KBM-7 (cell line): ENCODE data around the gene C6orf62.
"Not testable (repeated sequence)": the region's sequence is repeated elsewhere in the genome, so short reads cannot be mapped to it uniquely, and the experiment has no call there.

Source experiments
- DNase-seq: peaks from one replicate; pipeline ENCODE4 v3.0.0-alpha.2; 2015
- in situ Hi-C: fragments of 300-500 bp; cut with MboI; formaldehyde crosslinking; loops from 2 replicates; pipeline ENCODE4 v1.14.3; 2020; ENCODE audit warnings: low sequenced_read_pairs, low pct_unique_long_range_greater_than_20kb, mixed read lengths

C6orf62 gene

GRCh38 chr6:24680582-24680981, 38.4 kb downstream of the C6orf62 start:
- no peak for DNase-seq
- in situ Hi-C loops = no loop called here

- in situ Hi-C loops, DNase-seq: not testable (repeated sequence)
These were observed 40.1 kb downstream of the C6orf62 start for GRCh38 chr6:24678792-24679352.

- in situ Hi-C loops = no loop called here
- peak; percentile 10 for DNase-seq
These were observed 45.3 kb downstream of the C6orf62 start for GRCh38 chr6:24673625-24674024.

DNA sequence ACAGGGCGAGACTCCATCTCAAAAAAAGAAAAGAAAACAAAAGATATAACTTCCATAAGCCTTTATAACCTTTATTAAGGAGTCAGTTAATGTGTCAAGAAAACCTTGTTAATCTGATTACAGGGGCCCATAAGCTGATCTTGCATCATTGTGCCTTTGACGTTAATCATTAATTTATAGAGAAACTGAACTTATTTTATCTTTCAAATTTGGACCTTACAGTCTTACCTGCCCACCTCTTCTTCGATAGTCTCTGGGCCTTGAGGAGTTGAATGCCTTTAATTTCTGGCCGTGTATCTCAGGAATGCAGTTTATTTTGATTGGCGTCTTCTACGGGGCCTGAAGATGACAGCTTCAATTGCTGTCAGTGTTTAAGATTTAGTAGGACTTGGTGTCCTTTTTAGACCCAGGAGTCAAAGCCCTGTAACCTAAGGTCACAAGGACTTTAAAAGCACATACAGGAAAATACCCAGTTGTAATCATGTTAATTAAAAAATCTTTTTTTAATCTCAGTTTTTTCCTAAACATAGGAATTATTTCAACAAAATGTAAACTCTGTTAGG, 46.3 kb downstream of the C6orf62 start:
- no peak for DNase-seq

DNA sequence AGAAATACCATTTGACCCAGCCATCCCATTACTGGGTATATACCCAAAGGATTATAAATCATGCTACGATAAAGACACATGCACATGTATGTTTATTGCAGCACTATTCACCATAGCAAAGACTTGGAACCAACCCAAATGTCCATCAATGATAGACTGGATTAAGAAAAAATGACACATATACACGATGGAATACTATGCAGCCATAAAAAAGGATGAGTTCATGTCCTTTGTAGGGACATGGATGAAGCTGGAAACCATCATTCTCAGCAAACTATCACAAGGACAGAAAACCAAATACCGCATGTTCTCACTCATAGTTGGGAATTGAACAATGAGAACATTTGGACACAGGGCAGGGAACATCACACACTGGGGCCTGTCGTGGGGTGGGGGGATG, 47.9 kb downstream of the C6orf62 start:
- in situ Hi-C loops, DNase-seq: not testable (repeated sequence)

More for the DNA sequence above, 46.3 kb downstream of the C6orf62 start:
- in situ Hi-C loops = no loop called here

DNA sequence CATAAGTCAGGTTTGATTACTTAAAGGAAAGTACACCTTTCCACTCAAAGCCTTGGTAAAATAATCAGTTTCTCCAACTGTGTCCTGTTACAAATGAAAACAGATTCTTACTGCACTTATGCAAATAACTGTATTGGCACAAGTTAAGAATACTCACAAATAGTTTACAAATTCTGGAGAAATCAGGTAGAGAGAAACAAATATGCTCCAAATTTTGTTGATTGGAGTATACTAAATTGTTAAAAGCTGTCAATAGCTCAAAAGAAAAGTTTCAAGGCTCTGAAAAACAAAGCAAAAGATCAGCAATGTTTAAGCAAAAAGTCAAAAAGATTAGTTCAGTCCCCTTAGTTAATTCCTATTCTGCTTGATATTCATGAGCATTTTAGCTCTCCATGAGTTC, 48.5 kb downstream of the C6orf62 start:
- DNase-seq, in situ Hi-C loops: not testable (repeated sequence)

DNA sequence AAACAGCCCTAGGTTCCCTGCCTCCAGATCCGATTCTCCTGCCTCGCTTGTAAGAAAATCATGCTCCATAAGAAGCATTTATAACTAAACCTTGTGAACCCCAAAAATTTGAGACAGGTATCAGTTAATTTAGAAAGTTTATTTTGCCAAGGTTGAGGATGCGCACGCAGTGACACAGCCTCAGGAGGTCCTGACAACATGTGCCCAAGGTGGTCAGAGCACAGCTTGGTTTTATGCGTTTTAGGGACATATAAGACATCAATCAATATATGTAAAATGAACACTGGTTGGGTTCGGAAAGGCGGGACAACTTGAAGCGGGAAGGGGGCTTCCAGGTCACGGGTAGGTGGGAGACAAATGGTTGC, 50.0 kb downstream of the C6orf62 start:
- no peak for DNase-seq
- in situ Hi-C loops = no loop called here

- peak; percentile 13 for DNase-seq
- in situ Hi-C loops = not testable (repeated sequence)
These were observed 50.6 kb downstream of the C6orf62 start for GRCh38 chr6:24668066-24668996.

DNA sequence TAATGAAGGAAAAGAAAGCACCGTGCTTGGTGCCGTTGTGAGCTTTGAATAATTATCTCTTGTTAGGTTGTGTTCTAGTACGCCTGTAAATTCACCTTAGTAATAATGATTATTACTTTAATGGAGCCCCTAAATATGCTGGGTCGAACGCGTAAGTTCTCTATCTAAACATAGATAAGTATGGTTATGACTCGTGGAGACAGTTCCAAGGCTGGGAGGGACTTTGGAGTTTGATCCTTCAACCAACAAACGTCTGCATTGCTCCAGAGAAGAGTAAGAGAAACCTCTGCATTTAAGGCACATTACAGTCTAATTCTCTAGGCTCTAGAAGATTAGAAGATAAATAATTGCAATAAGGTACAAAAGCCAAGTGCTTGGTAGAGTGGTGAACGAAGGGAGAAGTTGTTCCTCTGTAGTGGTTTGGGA, 51.6 kb downstream of the C6orf62 start:
- no peak for DNase-seq
- in situ Hi-C loops = no loop called here

DNA sequence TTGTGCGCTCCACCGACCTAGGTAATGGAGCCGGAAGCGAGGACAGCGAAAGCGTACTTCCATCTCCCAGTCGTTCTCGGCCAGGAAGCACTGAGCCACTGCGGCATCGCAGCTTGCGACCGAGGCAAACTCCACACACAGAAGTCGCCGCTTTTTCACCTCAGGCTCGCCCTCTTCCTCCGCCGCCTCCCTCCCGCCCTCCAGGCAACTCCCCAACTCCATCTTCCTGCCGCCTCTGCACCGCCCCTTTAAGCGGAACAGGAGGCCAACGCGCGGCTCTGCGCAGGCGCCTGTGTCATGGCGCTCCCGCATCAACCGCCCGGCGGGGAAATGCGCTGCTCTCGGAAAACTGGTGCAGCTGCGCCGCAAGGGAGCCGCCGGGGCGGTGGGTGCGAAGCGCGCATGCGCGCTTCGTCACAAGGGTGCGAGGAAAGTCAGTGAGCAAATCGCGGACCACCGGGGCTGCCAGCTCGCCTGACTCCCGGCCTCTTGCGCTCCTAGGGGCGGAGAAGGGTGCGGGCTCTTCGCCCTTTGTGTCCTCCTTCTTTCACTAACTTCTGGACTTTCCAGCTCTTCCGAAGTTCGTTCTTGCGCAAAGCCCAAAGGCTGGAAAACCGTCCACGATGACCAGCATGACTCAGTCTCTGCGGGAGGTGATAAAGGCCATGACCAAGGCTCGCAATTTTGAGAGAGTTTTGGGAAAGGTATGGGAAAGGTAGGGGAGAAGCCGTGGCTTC, 52.1 kb downstream of the C6orf62 start, which contains the start of the genes ACOT13 and TDP2:
ACOT13 (plus strand) TSS at position 437 of the 737 bp plus-strand sequence; CDS start at position 624, 187 bp downstream.
TDP2 (minus strand) TSS at position 259 of the 737 bp plus-strand sequence; CDS start at position 222, 37 bp downstream.
- DNase-seq = peak; percentile 98
- in situ Hi-C loops = no loop called here

DNA sequence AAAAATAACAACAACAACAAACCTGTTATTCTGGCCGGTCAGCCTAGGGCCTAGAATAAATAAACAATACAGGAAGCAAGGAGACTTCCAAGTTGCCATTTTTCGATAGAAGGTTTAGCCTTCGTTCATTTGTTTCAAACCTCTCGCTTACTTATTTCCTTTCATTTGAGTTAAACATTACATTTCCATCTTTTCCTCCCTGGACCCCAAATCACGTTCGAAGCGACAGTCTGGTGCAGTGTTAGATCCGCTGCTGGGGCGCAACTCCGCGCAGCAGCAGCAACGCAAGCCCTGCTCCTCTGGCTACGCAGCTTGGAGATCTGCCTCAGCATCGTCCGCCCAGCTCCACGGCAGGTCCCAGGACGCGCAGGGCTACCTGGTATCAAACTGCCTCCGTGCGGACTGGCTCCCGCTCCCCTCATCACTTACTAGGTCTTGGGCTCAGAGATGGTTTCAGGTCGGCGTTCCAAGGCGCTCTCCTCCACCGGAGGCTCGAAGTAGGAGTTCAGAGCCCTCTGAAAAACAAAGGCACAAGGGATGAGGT, 52.8 kb downstream of the C6orf62 start:
- in situ Hi-C loops = no loop called here
- DNase-seq = no peak

- in situ Hi-C loops = no loop called here
- DNase-seq = no peak
These were observed 54.6 kb downstream of the C6orf62 start for GRCh38 chr6:24664046-24664987.

DNA sequence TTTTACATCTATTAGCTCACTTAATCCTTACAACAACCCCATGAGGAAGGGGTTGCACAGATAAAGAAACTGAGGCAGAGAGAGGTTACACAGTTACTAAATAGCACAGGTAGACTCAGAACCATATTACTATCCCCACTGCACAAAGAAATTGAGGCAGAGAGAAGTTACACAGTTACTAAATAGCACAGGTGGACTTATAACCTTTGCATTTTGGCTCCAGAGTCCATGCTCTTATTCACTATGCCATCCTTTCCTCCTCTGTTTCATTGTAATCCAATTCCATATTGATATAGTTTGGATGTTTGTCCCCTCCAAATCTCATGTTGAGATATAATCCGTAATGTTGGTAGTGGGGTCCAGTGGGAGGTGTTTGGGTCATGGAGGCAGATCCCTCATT, 55.8 kb downstream of the C6orf62 start:
- in situ Hi-C loops = no loop called here
- no peak for DNase-seq

- no peak for DNase-seq
- in situ Hi-C loops = no loop called here
These were observed 56.7 kb downstream of the C6orf62 start for GRCh38 chr6:24662236-24662635.

DNA sequence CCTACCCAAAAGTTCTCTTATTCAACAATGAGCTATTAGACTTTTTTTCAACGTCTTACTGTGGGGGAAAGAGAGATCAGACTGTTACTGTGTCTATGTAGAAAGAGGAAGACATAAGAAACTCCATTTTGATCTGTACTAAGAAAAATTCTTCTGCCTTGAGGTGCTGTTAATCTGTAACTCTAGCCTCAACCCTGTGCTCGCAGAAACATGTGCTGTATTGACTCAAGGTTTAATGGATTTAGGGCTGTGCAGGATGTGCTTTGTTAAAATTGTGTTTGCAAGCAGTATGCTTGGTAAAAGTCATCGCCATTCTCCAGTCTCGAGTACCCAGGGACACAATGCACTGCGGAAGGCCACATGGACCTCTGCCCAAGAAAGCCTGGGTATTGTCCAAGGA, 57.2 kb downstream of the C6orf62 start:
- in situ Hi-C loops, DNase-seq: not testable (repeated sequence)

DNA sequence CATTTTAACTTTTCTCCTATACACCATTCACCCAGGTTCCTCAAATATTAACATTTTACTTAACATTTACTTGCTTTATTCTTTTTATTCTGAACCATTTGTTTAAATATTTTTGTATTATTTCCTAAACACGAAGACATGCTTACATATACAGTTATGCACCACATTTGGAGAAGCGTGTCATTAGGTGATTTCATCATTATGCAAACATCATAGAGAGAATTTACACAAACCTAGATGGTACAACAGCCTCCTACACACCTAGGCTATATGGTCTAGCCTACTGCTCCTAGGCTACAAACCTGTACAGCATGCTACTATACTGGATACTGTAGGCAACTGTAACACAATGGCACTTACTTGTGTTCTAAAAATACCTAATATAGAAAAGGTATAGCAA, 58.8 kb downstream of the C6orf62 start:
- no peak for DNase-seq

DNA sequence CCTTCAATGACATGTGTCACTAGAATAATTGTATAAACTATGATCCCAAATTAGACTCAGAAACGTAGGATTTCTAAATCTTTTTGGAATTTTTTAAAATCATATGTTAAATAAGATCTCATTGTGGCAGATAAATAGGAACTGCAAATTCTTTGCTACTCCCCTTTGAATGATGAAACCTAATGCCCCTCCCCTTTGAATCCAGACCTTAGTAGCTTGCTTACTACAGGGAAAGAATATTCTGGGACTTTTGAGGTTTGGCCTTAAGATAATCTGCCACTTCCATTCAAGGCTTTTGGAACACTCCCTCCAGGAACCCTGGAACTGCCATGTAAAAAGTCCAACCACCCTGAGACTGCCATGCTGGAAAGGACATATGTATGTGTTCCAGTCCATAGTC, 59.4 kb downstream of the C6orf62 start:
- no peak for DNase-seq
- in situ Hi-C loops = no loop called here

More for the DNA sequence above, 58.8 kb downstream of the C6orf62 start:
- in situ Hi-C loops = no loop called here
